KMS-11 (cell line): Measurements from ENCODE around the gene MKKS.

ENCODE experiments used
- H2AFZ ChIP-seq: fragments of 200-600 bp; sonication (generic); 2 replicates; pipeline ENCODE4 v1.6.1; 2016; ENCODE audit warnings: antibody characterized with exemption, mixed run types, low read depth
- H3K27ac ChIP-seq: fragments of 200-600 bp; sonication (generic); 2 replicates; pipeline ENCODE4 v1.6.1; 2016; ENCODE audit warnings: mild to moderate bottlenecking, mixed run types
- H3K27me3 ChIP-seq: fragments of 200-600 bp; sonication (generic); 2 replicates; pipeline ENCODE4 v1.6.1; 2017; ENCODE audit warnings: mild to moderate bottlenecking, low read depth, mixed run types, moderate library complexity; ENCODE audit not compliant: insufficient read depth
- H3K36me3 ChIP-seq: fragments of 200-600 bp; sonication (generic); 2 replicates; pipeline ENCODE4 v1.6.1; 2017; ENCODE audit warnings: mild to moderate bottlenecking, mixed run types; ENCODE audit not compliant: insufficient read depth
- H3K4me1 ChIP-seq: fragments of 200-600 bp; sonication (generic); 2 replicates; pipeline ENCODE4 v1.6.1; 2016; ENCODE audit warnings: mild to moderate bottlenecking, low read depth, mixed run types; ENCODE audit not compliant: poor library complexity, severe bottlenecking
- H3K4me2 ChIP-seq: fragments of 200-600 bp; sonication (generic); 2 replicates; pipeline ENCODE4 v1.7.0; 2016; ENCODE audit warnings: mild to moderate bottlenecking, mixed run types
- H3K4me3 ChIP-seq: fragments of 200-600 bp; sonication (generic); IDR thresholded peaks from 2 replicates; pipeline ENCODE4 v1.6.1; 2017; ENCODE audit warnings: low read depth, low read length, mixed read lengths; ENCODE audit not compliant: insufficient read depth
- H3K79me2 ChIP-seq: fragments of 200-600 bp; sonication (generic); 2 replicates; pipeline ENCODE4 v1.6.1; 2016; ENCODE audit warnings: low read depth, mixed run types; ENCODE audit not compliant: insufficient read depth
- H3K9ac ChIP-seq: fragments of 200-600 bp; sonication (generic); 2 replicates; pipeline ENCODE4 v1.6.1; 2016; ENCODE audit warnings: mild to moderate bottlenecking, mixed run types
- H4K20me1 ChIP-seq: fragments of 200-600 bp; sonication (generic); 2 replicates; pipeline ENCODE4 v1.6.1; 2016; ENCODE audit warnings: mild to moderate bottlenecking, mixed run types; ENCODE audit not compliant: insufficient read depth
- TF ChIP-seq, protein P1 (sequence below): fragments of 200-600 bp; sonication (generic); conservative IDR thresholded peaks from 2 replicates; pipeline ENCODE4 v1.6.1; 2017; ENCODE audit warnings: low read depth, mild to moderate bottlenecking, antibody characterized with exemption, low read length, moderate library complexity, mixed read lengths

The MKKS gene

DNA sequence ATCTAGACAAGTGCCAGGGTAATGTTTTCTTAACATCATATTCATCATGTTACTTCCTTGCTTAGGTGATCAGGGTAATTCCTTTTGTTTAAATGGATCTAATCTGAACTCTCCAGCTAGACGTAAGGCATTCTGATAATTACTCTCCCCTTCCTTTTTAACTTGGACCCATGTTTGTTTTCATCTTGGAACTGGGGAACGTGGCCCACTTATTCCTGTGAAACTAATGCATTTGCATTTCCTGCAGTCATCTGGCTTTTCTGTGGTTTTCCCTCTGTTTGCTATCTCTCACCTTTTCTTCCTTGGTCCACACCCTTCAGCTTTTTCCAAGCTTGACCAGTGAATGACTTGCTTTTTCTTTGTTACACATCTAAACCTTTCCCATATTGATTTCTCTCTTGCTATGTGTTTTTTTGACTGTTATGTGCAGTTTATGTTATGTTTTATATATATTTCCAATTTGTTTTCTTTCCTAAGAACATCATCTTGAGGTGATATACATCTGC lies 34.4 kb upstream of the MKKS start:
- Histone ChIP-seq H2AFZ (no peak overlapping the region), H3K36me3 (no peaks in the 10 kb centered on the region), H3K9ac (no peak overlapping the region), H3K79me2 (no peaks in the 10 kb centered on the region), H3K4me3 (no peak overlapping the region), H3K4me2 (peak overlapping the region; percentile 17; the same call in 1 of the 2 replicates), H4K20me1 (no peaks in the 10 kb centered on the region), H3K4me1 (peaks cover 13% of the 10 kb centered on the region), H3K27ac (no peak overlapping the region), H3K27me3 (no peaks in the 10 kb centered on the region)
- TF ChIP-seq, protein P1, sequence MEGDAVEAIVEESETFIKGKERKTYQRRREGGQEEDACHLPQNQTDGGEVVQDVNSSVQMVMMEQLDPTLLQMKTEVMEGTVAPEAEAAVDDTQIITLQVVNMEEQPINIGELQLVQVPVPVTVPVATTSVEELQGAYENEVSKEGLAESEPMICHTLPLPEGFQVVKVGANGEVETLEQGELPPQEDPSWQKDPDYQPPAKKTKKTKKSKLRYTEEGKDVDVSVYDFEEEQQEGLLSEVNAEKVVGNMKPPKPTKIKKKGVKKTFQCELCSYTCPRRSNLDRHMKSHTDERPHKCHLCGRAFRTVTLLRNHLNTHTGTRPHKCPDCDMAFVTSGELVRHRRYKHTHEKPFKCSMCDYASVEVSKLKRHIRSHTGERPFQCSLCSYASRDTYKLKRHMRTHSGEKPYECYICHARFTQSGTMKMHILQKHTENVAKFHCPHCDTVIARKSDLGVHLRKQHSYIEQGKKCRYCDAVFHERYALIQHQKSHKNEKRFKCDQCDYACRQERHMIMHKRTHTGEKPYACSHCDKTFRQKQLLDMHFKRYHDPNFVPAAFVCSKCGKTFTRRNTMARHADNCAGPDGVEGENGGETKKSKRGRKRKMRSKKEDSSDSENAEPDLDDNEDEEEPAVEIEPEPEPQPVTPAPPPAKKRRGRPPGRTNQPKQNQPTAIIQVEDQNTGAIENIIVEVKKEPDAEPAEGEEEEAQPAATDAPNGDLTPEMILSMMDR, result no peak

- peaks cover 13% of the 10 kb centered on the region for H3K4me1 ChIP-seq
- no peak overlapping the region for H2AFZ ChIP-seq
- no peak overlapping the region for H3K27ac ChIP-seq
- no peaks in the 10 kb centered on the region for H3K79me2 ChIP-seq
- TF ChIP-seq, protein P1, result no peak
- H3K4me2 ChIP-seq, result peak overlapping the region; percentile 17; the same call in 1 of the 2 replicates
- no peaks in the 10 kb centered on the region for H3K36me3 ChIP-seq
- H3K9ac ChIP-seq, result no peak overlapping the region
- no peaks in the 10 kb centered on the region for H4K20me1 ChIP-seq
- no peaks in the 10 kb centered on the region for H3K27me3 ChIP-seq
- H3K4me3 ChIP-seq, result no peak overlapping the region
These were observed 33.8 kb upstream of the MKKS start for GRCh38 chr20:10467681-10468339.

GRCh38 chr20:10466855-10467254 lies 32.8 kb upstream of the MKKS start:
- Histone ChIP-seq H3K27me3 (no peaks in the 10 kb centered on the region), H3K9ac (no peak overlapping the region), H4K20me1 (no peaks in the 10 kb centered on the region), H3K4me1 (peaks cover 13% of the 10 kb centered on the region), H3K4me2 (no peak overlapping the region), H3K27ac (no peak overlapping the region), H3K4me3 (no peak overlapping the region), H3K36me3 (no peaks in the 10 kb centered on the region), H3K79me2 (no peaks in the 10 kb centered on the region), H2AFZ (no peak overlapping the region)
- TF ChIP-seq, protein P1, result no peak

DNA sequence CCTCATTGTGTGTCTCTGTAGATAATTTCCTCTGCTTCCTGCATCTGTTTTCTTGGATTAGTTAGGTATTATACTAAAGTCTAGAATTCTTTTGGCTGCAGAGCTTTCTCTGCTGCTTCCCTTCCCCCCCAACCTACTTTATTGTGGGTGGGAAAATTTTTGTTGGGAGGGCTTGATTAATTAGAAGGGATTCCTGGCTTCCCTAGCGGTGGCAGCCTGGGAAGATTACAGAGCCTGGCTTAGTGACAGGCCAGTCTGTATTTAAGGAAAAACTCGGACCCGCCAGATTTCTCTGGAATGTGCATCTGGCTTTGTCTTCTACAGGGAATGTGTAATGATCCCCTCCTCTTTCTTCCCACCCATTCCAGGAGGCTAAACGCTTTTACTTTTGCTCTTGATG lies 32.3 kb upstream of the MKKS start:
- Histone ChIP-seq H3K4me3 (no peak overlapping the region), H3K27ac (no peak overlapping the region), H3K4me1 (peaks cover 13% of the 10 kb centered on the region), H3K27me3 (no peaks in the 10 kb centered on the region), H3K36me3 (no peaks in the 10 kb centered on the region), H4K20me1 (no peaks in the 10 kb centered on the region), H3K4me2 (no peak overlapping the region), H3K9ac (no peak overlapping the region), H2AFZ (no peak overlapping the region), H3K79me2 (no peaks in the 10 kb centered on the region)
- TF ChIP-seq, protein P1, result no peak
